Activated T-cell treated with anti-CD3 and anti-CD28 coated beads for 4 hours (primary cell): ENCODE results near the gene BAD.
A peak's percentile ranks its signal among the peaks of the same experiment; 100 is the strongest.

ENCODE experiments used
- DNase-seq: peaks from one replicate; pipeline ENCODE4 v3.0.0-alpha.2; 2020

The BAD gene

GRCh38 chr11:64295760-64296159 lies 11.3 kb upstream of the BAD start:
- no peak for DNase-seq

GRCh38 chr11:64294774-64295173 lies 10.3 kb upstream of the BAD start:
- no peak for DNase-seq

DNA sequence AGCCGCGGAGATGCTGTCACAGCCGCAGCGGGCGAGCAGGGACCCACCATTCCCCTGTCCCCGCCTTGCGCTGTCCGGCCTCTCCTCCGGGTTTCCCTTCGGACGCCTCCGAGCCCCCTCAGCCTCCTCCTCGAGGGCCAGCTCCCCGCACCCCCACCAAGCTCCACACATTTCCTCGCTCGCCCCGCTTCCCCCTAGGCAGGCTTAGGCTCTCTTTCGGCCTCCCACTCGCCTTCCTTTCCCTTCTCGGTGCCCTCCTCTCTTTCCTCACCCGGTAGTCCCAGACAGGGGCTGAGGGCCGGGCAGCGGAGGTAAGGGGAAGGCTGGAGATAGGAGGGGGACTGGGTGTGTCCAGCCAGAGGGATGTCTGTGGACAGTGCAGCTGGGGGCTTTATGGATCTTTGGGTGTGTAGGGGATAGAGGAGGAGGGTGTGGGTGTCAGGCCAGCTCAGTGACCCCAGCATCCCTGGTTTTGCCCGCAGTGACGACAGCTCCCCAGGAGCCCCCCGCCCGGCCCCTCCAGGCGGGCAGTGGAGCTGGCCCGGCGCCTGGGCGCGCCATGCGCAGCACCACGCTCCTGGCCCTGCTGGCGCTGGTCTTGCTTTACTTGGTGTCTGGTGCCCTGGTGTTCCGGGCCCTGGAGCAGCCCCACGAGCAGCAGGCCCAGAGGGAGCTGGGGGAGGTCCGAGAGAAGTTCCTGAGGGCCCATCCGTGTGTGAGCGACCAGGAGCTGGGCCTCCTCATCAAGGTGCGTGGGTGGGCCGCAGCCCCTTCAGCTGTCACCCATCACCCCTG lies 8.2 kb upstream of the BAD start:
- DNase-seq = no peak

DNA sequence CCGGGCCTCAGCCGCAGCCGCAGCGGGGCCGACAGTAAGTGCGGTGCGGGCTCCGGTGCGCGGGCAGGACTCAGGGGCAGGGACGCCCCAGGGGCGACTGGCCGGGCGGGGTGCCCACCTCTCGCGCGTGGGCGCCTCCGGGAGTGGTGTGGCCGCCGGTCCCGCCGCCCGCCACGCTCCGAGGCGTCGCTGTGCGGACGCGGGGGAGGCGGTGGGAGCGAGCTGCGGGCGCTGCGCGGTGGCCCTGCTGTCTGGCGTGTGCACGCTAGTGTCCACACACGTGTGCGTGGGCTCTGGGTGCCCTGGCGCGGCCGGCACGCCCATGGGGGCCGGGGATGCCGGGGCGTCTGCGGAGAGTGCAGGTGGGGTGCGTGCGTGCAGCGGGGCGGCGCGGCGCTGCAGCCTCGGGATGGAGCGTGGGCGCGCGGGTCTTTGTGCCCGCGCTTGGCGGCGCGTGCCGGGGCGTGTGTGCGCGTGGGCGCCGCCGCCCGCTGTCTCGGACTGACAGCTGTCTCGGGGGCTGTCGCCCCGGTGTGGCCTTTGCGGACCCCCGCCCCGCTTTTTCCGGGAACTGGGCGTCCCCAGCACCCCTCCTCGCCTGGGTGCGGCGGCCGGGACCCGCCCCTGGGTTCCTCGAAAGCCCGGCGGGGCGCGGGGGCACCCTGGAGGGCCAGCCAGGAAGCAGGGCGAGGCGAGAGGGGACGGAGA lies 7.4 kb upstream of the BAD start:
- no peak for DNase-seq

DNA sequence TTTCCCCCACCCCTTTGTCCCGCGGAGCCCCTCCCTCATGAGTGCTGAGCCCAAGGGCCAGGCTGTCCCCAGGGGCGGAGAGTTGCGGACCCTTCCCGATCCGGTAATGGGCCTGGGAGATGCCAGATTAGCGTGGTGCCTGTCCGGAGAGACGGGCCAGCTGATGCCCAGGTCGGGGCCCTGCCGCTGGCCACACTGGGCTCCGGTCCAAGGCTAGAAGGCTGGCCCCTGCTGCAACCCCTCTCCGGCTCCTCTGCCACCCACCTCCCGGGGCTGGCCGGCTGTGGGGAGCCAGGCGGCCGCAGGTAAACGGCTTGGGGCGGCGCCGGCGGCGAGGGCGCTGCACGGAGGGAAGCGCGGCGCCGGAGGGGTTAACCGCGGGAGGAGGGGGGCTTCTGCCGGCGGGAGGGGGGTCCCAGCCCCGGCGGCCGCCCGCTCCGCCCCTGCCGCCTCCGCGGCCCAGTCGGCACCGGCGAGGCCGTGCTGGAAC lies 6.8 kb upstream of the BAD start, which contains the start of gene KCNK4:
KCNK4 (plus strand) TSS at position 41 of the 490 bp plus-strand sequence. CDS start 1,717 bp downstream, outside the sequence.
- DNase-seq = no peak

- DNase-seq = no peak
These were observed 6.1 kb upstream of the BAD start for GRCh38 chr11:64290352-64291261.

- DNase-seq = no peak
These were observed 4.6 kb upstream of the BAD start for GRCh38 chr11:64289002-64289564.

DNA sequence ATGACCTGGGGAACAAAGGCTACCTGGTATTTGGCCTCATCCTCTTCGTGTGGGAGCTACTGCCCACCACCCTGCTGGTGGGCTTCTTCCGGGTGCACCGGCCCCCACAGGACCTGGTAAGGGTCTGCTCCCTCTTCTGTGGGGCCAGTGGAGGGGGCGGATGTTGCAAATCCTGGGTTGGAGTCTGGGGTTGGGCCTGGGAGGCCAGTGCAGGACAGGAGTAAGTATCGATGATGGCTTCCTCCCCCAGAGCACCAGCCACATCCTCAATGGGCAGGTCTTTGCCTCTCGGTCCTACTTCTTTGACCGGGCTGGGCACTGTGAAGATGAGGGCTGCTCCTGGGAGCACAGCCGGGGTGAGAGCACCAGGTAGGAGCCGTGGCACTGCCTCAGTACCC lies 3.9 kb upstream of the BAD start:
- DNase-seq = no peak

DNA sequence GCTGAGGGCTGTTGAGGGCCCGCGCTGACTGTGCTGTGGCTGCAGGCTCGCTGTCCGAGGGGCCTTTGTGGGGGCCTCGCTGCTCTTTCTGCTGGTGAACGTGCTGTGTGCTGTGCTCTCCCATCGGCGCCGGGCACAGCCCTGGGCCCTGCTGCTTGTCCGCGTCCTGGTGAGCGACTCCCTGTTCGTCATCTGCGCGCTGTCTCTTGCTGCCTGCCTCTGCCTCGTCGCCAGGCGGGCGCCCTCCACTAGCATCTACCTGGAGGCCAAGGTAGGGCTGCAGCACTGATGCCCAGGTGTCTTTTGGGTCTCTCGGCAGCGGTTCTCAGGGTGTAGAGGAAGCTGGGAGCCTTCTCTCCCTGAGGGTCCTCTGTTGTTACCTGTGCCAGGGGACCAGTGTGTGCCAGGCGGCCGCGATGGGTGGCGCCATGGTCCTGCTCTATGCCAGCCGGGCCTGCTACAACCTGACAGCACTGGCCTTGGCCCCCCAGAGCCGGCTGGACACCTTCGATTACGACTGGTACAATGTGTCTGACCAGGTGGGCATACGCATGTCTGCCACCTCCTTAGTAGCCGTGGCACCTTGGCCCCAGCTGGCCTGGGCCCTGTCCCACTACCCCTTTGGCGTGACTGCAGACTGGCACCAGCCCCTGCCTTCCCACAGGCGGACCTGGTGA lies 3.3 kb upstream of the BAD start:
- DNase-seq = no peak

GRCh38 chr11:64286801-64287159 lies 2.3 kb upstream of the BAD start:
- no peak for DNase-seq

DNA sequence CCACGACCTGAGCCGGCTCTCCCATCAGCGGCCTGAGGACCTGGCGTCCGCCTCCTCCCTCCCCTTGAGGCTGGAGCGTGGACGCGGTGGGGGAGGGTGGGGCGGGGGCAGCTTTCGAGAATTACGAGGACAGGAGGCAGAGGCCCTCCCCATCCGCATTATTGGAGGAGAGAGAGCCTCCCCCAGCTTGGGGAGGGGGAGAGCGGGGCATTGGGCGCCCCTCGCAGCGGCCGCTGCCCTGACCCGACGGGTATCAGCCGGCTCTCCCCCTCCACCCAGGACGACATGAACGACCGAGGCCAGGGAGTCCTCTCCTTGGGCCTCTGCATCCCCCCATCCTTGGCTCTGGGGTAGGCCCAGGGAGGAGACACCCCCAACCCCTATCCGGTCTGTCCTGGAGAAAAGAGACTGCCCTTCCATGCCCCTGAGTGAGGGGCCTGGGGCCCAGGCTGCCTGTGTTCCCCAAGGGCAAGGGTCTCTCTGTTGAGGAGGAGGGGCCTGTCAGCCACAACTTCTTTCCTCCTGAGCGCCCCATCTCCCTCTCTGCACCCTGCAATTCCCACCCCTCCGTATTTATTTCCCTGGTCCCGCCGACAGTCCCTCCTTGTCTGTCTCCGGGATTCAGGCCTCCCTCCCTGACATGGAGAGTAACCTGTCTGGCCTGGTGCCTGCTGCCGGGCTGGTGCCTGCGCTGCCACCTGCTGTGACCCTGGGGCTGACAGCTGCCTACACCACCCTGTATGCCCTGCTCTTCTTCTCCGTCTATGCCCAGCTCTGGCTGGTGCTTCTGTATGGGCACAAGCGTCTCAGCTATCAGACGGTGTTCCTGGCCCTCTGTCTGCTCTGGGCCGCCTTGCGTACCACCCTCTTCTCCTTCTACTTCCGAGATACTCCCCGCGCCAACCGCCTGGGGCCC lies 1.7 kb upstream of the BAD start:
- DNase-seq = no peak

DNA sequence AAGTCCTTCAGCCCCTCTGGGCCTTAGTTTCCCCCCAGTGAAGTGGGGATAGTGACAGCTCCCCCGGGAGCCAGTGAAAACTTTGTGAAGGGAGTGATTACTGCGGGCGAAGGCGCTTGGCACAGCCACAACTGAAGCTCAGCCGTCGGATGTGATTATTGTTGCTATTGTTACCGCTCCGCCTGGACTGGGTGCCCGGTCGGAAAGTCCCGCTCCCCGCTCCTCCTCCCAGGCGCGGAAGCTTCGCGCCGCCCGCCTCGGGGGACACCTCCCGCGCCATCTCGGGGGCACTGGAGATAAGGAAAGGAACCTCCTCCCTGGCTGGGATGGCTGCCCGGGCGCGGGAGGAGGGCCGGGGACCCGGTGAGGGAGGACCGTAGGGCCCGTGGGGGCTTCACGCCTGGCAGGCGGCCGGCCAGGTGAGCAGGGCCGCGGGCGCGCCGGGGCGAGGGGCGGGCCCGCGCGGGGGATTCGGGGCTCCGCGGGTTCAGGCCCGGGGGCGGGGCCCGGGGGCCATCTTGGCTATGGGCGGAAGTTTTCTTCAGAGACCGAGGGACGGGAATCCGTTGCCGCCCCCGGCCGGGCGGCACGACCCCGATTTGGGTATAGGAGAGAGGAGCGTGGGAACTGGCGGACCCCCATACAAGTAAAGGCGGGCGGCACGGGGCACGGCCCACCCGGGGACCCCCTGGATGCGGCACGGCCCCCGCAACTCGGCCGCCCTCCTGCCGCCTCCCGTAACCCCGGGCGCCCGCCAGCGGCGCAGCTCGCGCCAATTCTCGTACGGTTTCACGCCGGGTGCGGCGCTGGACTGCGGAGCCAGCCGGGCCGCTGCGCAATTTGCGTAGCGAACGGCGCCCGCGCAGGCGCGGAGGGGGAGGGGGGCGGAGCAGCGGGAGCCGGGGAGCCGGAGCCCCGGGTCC lies 758 bp upstream of the BAD start, which contains the start of gene GPR137:
GPR137 (plus strand) TSS at position 887 of the 923 bp plus-strand sequence. CDS start 677 bp downstream, outside the sequence.
- peak; percentile 90 for DNase-seq

- DNase-seq = no peak
These were observed 1.4 kb downstream of the BAD start for GRCh38 chr11:64283092-64283491.

DNA sequence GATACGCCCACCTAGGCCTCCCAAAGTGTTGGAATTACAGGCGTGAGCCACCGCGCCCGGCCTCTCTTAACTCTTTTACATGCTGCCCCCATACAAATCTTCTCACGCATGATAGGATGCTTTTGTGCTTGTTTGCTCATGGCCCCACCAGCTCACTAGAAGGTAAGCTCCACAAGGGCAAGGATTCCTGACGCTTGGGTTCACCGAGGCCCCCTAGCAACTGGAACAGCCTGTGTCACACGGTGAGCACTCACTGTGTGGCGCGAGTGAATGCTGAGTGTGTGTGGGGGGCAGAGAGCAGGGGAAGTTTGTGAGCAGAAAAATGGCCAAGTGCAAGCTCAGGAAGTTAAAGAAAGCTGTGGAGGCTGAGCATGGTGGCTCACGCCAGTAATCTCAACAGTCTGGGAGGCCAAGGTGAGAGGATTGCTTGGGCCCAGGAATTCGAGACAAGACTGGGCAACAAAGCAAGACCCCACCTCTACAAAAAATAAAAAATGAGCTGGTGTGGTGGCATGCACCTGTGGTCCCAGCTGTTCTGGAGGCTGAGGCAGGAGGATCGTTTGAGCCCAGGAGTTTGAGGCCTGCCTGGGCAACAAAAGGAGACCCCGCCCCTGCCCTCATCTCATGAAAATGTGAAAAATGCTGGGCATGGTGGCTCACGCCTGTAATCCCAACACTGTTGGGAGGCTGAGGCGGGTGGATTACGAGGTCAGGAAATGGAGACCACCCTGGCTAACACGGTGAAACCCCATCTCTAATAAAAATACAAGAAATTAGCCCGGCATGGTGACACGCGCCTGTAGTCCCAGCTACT lies 2.3 kb downstream of the BAD start:
- no peak for DNase-seq

- DNase-seq = no peak
These were observed 5.8 kb downstream of the BAD start for GRCh38 chr11:64278576-64279190.

GRCh38 chr11:64276653-64277431 lies 7.6 kb downstream of the BAD start:
- no peak for DNase-seq

DNA sequence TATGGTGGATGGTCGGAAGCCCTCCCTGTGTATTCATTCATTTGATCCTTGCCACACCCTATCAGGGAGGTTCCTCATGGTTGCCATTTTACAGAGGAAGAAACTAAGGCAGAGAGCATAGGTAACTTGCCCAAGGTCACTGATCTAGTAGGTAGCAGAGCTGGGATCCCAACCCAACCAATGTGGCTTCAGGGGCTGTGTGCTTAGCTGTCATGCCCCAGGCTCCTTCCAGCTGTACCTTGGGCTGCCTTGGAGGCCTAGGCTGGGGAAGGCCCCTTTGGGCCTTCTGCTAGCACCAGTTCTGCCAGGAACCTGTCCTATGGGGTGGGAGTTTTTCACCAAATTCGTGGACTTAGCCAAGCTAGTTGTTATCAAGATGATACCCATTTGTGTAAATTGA lies 8.6 kb downstream of the BAD start:
- DNase-seq = no peak
